ENCODE measurements around the gene ERAP2. TPM values are rescaled to one million over a fixed set of nuclear protein-coding genes. Genes with fewer than 3 reads are reported as not detected.

The ERAP2 gene
- polyA plus RNA-seq, 1 donor (not counting 4 experiments of a cell fraction or from before 2014, with no cell fraction given) = 41.0 TPM

GRCh38 chr5:96941140-96941539 lies 64.8 kb downstream of the ERAP2 start:
- Histone ChIP-seq H3K4me3 (ENCODE audit: control insufficient read depth in 2 of 3, extremely low read depth in 1 of 3, insufficient read depth in 2 of 3, low read depth in 1 of 3, low read length in 3 of 3) (no peak overlapping the region), H3K9me3 (ENCODE audit: control insufficient read depth, low read depth, low read length) (no peaks in the 10 kb centered on the region), H3K9ac (ENCODE audit: control insufficient read depth, extremely low read depth, insufficient read depth, low read length) (no peak overlapping the region), H4K20me1 (ENCODE audit: control insufficient read depth, extremely low read depth, insufficient read depth, low read length) (no peaks in the 10 kb centered on the region), H3K36me3 (ENCODE audit: control insufficient read depth in 2 of 2, extremely low read depth in 1 of 2, insufficient read depth in 2 of 2, low read length in 2 of 2) (peaks cover 0 to 2% of the 10 kb centered on the region in 2 experiments), H3K4me1 (ENCODE audit: control insufficient read depth, extremely low read depth, insufficient read depth, low read length) (peaks cover 35% of the 10 kb centered on the region), H3K4me2 (ENCODE audit: control insufficient read depth, extremely low read depth, insufficient read depth, low read depth, low read length) (no peak overlapping the region), H3K9me1 (ENCODE audit: control insufficient read depth, extremely low read depth, insufficient read depth, low read length) (no peaks in the 10 kb centered on the region), H3K27me3 (ENCODE audit: control insufficient read depth, extremely low read depth, insufficient read depth, low read length) (no peaks in the 10 kb centered on the region), H2AFZ (ENCODE audit: control insufficient read depth, low read length) (no peak overlapping the region), H3K79me2 (ENCODE audit: control insufficient read depth, insufficient read depth, low read length) (peaks cover 93% of the 10 kb centered on the region), H3K27ac (ENCODE audit: control insufficient read depth, insufficient read depth, low read length) (no peak overlapping the region)
- DNase-seq (ENCODE audit: low read depth, low spot score) (no peak), FAIRE-seq (no peak)
- dilution Hi-C loops (cut with MboI; ENCODE audit: extremely low pct_ligation_motif_present, low sequenced_read_pairs) = no loop called here
- TF ChIP-seq CTCF (optimal IDR thresholded peaks at IDR 0.05 in 1 of 3, IDR thresholded peaks at IDR 0.05 in 1 of 3, conservative IDR thresholded peaks at IDR 0.05 in 1 of 3; ENCODE audit: extremely low read depth in 1 of 3, insufficient read depth in 2 of 3, low read length in 3 of 3) (no peak), EZH2 (IDR thresholded peaks at IDR 0.05; ENCODE audit: low read length) (no peak)

DNA sequence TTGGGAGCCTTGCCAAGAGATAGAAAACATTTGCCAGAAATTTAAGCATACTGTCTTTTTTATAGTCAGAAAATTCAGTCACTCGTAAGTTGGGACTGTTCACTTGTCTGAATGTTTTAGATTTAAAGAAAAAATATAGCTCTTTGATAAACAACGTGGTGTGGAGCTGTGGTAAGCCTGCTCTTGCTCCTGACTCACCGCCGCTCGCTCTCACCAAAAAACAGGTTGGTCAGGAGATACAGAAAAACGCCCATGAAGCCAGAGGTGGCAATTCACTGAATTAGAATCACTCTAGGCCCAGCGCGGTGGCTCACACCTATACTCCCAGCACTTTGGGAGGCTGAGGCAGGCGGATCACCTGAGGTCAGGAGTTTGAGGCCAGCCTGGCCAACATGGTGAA lies 65.8 kb downstream of the ERAP2 start:
- Histone ChIP-seq H3K9ac (ENCODE audit: control insufficient read depth, extremely low read depth, insufficient read depth, low read length) (peak overlapping the region; percentile 28), H3K4me1 (ENCODE audit: control insufficient read depth, extremely low read depth, insufficient read depth, low read length) (peaks cover 39% of the 10 kb centered on the region), H3K27me3 (ENCODE audit: control insufficient read depth, extremely low read depth, insufficient read depth, low read length) (no peaks in the 10 kb centered on the region), H4K20me1 (ENCODE audit: control insufficient read depth, extremely low read depth, insufficient read depth, low read length) (no peaks in the 10 kb centered on the region), H3K4me2 (ENCODE audit: control insufficient read depth, extremely low read depth, insufficient read depth, low read depth, low read length) (peak overlapping the region; percentile 32), H3K9me3 (ENCODE audit: control insufficient read depth, low read depth, low read length) (no peaks in the 10 kb centered on the region), H3K9me1 (ENCODE audit: control insufficient read depth, extremely low read depth, insufficient read depth, low read length) (no peaks in the 10 kb centered on the region), H2AFZ (ENCODE audit: control insufficient read depth, low read length) (no peak overlapping the region), H3K36me3 (ENCODE audit: control insufficient read depth in 2 of 2, extremely low read depth in 1 of 2, insufficient read depth in 2 of 2, low read length in 2 of 2) (peaks cover 0 to 2% of the 10 kb centered on the region in 2 experiments), H3K4me3 (ENCODE audit: control insufficient read depth in 2 of 3, extremely low read depth in 1 of 3, insufficient read depth in 2 of 3, low read depth in 1 of 3, low read length in 3 of 3) (no peak overlapping the region), H3K27ac (ENCODE audit: control insufficient read depth, insufficient read depth, low read length) (peak overlapping the region; percentile 56), H3K79me2 (ENCODE audit: control insufficient read depth, insufficient read depth, low read length) (peaks cover 93% of the 10 kb centered on the region)
- DNase-seq (ENCODE audit: low read depth, low spot score) (no peak), FAIRE-seq (no peak)
- no peak for TF ChIP-seq EZH2 (IDR thresholded peaks at IDR 0.05; ENCODE audit: low read length)
- no peak for TF ChIP-seq CTCF (optimal IDR thresholded peaks at IDR 0.05 in 1 of 3, IDR thresholded peaks at IDR 0.05 in 1 of 3, conservative IDR thresholded peaks at IDR 0.05 in 1 of 3; ENCODE audit: extremely low read depth in 1 of 3, insufficient read depth in 2 of 3, low read length in 3 of 3)
- dilution Hi-C loops (cut with MboI; ENCODE audit: extremely low pct_ligation_motif_present, low sequenced_read_pairs) = no loop called here
